ENCODE results near the gene NBAS. TPM values are rescaled to one million over a fixed set of nuclear protein-coding genes. Genes with fewer than 3 reads are reported as not detected.

The NBAS gene
- total RNA-seq, 1 donor from 2014 or later: 60.2 TPM

DNA sequence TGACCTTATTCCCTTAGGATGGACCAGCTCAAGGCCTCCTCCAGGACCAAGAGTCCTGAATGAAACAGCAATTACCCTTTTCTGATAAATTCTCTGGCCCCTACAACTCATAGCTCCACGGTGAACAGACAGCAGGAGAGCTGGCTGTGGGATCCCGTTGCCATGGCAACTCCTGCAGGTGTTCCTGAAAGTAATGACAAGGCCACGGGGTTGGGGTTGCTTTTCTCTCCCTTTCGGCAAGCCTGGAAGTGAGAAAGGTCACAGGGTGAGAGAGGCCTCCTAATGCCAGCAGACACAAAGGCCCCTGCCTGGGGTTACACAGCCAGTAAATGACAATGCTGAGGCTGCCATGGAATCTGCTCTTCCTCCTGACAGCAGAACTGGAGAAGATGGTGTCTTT, 403.0 kb downstream of the NBAS start:
- DNase-seq (ENCODE audit: missing footprints) (no peak), ATAC-seq (no peak)
- intact Hi-C loops (cut with DNase I): no loop called here

DNA sequence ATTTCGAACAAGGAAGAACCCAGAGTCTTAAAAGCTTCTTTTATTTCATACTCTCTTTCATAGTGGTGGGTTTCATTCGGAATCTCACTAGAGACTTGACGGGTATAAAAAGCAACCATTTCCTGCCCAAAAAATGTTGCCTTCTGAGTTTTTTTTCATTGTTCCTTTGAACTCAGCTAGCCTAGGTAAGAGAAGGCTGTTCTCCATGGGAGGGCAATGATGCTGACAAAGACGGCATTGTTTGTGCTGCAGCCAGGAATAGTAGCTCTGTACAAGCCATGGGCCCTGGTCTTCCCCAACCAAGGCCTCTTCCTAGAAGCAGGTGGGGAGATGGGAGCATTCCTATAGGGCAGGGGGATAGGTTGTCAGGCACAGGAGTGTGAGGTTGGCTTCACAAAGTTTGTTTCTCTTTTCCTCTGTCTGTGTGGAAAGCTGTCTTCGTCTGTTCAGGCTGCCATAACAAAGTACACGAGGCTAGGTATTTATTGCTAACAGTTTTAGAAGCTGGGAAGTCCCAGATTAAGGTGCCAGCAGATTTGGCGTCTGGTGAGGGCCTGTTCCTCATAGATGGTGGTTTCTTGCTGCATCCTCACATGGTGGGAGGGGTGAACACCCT, 405.1 kb downstream of the NBAS start:
- DNase-seq (ENCODE audit: missing footprints) (no peak), ATAC-seq (no peak)
- intact Hi-C loops (cut with DNase I): no loop called here

DNA sequence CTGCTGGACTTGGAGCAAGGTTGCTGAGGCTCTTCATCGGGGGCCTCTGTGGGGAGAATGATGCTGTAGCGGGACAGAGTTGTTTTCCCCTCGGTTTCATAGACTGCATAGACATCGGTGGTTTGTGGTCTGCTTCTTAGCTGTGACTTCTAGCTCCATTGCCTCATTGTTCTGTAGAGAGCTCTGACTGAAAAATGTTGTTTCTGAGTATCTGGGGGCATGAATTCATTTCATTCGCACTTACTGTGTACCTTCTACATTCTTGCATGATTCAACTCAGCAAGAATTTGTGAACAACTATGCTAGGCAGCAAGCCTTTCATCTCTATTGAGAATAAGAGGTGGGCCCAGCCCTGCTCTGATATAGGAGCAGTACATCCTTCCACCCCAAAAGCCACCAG, 406.8 kb downstream of the NBAS start:
- no peak for ATAC-seq
- intact Hi-C loops (cut with DNase I): no loop called here
- DNase-seq (ENCODE audit: missing footprints): no peak

DNA sequence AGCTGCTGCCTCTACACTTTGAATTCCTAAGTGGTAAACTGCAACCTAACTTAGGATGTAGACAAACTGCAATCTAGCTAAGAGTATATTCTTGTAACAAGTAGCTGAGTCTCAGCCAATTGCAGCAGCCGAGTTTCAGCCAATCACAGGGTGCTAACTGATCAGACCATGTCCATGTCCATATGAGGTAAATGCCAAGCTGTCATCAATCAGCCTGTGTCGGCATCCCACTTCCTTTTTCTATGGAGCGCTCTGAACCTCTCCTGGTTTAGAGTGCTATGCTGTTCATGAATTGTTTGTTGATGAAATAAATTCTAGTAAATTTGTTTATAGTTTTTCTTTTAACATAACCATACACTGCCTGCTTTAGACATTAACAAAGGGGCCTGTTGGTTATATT, 408.8 kb downstream of the NBAS start:
- no peak for ATAC-seq
- no peak for DNase-seq (ENCODE audit: missing footprints)
- intact Hi-C loops (cut with DNase I): no loop called here

DNA sequence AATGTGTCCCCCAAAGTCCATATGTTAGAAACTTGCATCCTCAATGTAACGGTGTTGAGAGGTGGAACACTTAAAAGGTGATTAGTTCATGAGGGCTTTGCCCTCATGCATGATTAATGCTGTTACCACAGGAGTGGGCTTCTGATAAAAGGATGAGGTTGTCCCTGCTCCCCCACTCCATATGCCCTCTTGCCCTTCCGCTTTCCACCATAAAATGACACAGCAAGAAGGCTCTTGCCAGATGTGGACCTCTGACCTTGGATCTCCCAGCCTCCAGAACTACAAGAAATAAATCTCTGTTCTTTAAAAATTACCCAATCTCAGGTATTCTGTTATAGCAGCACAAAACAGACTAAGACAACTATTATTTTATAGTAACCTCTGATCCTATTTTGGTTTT, 412.1 kb downstream of the NBAS start:
- DNase-seq (ENCODE audit: missing footprints) (no peak), ATAC-seq (no peak)
- intact Hi-C loops (cut with DNase I): no loop called here

DNA sequence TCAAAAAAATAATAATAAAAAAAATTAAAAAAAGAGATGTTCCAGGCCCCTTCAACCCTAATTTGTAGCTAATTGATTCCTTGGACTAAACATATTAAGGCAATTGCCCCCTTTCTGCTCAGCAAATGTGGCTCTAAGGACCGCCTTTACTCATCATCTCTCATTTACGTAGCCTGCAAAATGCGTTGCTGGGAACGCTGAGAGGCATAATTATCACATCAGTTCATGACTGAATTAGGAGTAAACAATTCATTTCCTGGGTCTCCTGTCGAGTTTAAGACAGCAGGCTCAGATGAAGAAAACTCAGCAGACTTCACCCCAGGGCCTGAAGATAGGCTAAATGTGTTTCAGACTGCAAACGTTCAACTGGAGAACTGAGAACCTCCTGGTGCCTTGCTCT, 413.5 kb downstream of the NBAS start:
- intact Hi-C loops (cut with DNase I): no loop called here

DNA sequence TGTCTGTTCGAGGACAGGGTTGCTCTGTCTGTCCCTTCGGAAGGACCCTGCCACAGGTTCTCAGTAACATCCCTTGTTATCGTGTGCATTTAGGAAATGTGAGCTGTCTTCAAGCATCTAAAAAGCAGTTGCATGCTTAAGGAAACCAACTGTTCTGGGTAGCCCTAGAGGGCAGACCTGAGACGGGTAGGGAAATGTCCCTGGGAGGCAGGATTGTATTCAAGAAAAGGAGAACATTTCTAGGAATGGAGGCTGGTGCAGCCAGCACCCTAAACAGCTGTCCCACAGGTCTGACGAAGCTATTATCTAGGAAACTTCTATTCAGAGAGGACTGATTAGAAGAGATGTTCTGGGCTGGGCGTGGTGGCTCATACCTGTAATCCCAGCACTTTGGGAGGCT, 414.2 kb downstream of the NBAS start:
- no peak for DNase-seq (ENCODE audit: missing footprints)
- intact Hi-C loops (cut with DNase I): no loop called here
- no peak for ATAC-seq

More for the DNA sequence above, 413.5 kb downstream of the NBAS start:
- ATAC-seq (no peak), DNase-seq (ENCODE audit: missing footprints) (no peak)

DNA sequence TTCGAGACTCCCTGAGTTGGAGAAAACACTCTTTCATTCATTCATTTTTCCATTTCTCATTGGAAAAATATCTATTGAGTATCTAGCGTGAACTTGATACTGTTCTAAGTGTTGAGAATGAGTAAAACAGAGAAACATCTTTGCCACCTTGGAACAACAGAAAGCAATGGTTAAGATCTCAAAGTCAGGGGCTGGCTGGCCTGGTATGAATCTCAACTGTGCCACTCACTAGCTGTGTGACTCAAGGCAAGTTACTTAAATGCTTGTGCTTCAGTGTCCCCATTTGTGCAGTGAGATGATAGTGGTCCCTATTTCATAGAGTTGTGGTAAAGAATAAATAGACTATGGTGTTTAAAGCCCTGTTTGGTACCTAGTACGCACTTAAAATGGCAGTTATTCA, 415.2 kb downstream of the NBAS start:
- intact Hi-C loops (cut with DNase I): no loop called here
- no peak for ATAC-seq
- DNase-seq (ENCODE audit: missing footprints): no peak

DNA sequence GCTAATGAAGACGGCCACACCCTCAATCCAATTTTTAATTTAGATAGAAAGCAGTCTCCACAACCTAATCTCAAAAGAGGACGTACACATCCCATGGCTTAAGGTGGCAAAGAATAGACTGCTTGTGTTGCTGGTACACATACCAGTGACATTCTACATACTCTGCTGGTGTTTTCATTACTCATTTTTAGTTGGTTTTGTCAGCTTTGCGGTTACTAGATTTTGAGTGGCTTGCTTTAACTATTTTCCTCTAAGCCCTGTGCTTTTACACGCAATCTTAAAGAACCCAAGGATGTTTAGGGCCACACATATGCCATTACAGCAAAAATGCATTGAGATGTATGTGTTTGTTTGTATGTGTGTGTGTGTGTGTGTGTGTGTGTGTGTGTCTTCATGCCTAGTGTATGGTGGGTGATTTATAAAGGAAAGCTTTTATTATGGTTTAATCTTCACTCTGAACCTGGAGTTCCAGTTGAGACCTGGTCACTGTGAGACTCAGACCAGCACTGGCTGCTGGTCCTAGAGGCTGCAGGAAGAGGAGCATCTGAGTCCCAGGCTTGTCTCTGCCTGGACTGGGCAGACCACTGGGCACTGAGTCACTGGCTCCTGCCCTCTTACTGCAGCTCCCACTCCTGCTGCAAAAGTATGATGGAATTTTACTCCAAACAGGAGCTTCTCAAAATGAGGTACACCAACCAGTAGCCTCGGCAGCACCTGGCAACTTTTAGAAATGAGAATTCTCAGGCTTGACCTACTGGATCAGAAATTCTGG, 415.9 kb downstream of the NBAS start:
- no peak for ATAC-seq
- no peak for DNase-seq (ENCODE audit: missing footprints)
- intact Hi-C loops (cut with DNase I): no loop called here

DNA sequence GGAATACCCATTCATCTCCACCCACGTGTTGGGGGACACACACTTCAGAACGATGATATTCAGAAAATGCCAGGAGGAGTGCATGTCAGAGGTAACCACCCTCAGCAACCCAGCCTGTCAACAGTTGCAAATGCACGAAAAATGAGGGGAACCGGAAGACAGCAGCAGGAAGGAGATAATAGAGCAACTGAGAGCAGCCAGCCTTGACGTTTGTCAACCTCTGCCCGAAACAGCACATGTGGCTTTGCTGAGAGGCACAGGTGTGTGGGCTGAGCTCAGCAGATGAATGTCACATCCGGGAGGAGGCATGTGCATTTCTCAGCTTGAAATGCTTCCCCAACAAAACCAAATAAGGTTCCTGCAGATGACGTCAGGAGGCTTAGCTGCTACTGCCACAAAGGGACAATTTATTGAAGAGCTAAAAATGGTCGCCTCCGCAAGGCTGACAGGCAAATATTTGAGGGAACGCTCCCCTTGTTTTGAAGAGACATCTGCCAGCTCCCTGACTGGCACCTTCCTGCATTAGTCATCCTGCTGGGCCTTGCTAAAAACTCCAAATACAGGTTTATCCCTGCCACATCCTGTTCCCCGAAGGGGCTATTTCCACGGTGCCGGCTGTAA, 419.0 kb downstream of the NBAS start:
- intact Hi-C loops (cut with DNase I): no loop called here
- no peak for DNase-seq (ENCODE audit: missing footprints)

DNA sequence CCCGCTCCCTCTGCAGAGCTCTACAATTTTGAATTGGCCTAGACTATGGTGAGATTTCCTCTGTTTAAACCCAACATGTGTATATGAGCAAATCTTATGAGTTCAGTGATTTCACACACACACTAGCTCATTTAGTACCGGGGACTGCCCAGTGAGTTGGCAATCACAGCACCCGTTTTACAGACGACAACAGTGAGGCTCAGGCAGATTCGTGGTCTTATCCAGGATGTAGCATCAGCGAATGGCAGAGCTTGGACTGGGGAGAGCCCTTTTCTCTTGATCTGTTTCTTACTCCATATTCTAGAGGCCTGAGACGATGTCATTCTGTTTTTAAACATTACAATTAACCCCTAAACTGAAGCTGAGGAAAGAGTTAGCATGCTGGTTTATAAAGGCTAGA, 419.9 kb downstream of the NBAS start:
- intact Hi-C loops (cut with DNase I): no loop called here
- DNase-seq (ENCODE audit: missing footprints) (no peak), ATAC-seq (no peak)

More for the DNA sequence above, 419.0 kb downstream of the NBAS start:
- ATAC-seq: no peak

DNA sequence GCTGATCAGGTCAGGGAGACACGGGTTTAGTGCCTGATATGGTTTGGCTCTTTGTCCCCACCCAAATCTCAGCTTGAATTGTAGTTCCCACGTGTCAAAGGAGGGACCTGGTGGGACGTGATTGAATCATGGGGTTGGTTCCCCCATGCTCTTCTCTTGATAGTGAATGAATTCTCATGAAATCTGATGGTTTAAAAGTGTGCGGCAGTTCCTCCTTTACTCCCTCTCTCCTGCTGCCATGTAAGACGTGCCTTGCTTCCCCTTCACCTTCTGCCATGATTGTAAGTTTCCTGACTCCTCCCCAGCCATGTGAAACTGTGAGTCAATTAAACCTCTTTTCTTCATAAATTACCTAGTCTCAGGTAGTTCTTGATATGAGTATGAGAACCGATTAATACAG, 424.5 kb downstream of the NBAS start:
- intact Hi-C loops (cut with DNase I): no loop called here
- DNase-seq (ENCODE audit: missing footprints) (no peak), ATAC-seq (no peak)

DNA sequence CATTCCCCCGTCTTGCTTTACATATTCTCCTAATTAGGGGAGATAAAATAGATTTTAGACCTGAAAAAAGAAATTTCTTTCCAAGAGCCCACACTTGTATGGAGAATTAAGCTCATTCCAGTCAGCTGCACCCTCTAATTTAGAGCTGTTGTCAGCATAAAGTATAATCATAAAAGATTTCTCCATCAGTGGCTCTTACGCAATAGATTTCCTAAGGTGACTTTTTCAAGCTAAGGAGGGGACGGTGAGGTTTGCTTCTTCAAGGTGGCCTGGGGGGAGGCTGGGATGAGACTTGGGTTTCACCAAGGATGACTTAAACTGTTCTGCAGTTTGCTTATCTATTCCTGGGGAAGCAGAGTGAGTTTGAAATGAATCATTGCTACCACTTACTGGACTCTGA, 426.2 kb downstream of the NBAS start:
- intact Hi-C loops (cut with DNase I): no loop called here
- DNase-seq (ENCODE audit: missing footprints): no peak
- ATAC-seq: no peak

DNA sequence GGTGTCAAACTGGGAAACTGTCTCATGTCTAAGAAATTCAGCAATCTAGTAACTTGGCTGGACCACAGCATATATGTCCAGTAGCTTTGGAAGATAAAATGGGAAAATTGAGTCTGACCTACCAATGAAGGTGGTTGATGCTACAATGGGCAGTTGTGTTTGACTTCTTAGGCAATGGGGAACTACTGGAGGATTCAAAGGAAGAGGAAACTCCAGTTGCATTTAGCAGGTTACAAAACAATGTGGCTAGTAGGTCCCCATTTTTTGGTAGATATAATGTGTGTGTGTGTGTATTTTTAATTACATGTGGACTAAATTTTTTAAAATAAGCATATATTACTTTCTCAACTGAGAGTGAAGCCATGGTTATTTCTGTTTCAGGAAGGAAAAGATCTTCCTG, 427.7 kb downstream of the NBAS start:
- no peak for ATAC-seq
- no peak for DNase-seq (ENCODE audit: missing footprints)
- intact Hi-C loops (cut with DNase I): no loop called here

DNA sequence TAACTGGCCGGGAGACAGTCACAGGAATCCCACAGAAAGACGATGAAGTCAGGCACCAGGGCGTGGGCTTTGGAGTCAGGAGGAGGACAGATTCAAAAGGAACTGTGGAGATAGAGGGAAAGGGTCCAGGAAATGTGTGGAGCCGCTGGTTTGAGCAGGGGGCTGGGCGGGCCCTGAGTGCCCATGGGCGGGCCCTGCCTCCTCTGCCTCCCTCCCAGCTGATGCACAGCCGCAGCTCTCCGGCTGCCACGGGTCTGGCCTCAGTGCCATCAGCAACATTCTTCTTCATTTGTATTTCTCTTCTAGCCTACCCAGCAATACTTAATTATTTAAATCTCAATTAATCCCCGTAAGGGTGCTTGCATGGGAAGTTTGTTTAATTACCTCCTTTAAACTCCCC, 432.3 kb downstream of the NBAS start:
- ATAC-seq (no peak), DNase-seq (ENCODE audit: missing footprints) (no peak)
- intact Hi-C loops (cut with DNase I): no loop called here

DNA sequence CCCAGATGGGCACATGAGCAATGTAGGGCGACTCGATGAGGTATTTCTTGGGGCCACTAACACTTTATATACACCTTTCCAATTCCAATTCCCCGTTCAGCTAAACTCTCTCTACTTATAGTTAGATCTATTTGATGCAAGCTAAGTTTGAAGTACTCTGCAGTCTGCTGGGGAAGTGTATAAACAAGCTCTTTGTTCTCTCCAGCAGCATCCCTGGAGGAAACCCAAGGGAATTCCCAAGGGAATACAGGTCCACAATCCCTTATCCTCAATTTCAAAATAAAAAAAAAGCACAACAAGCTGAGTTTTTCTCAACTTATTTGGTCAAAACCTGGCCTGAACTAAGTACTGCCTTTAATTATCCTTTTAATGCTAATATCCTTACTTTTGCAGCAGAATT, 433.3 kb downstream of the NBAS start:
- ATAC-seq: no peak
- intact Hi-C loops (cut with DNase I): no loop called here
- no peak for DNase-seq (ENCODE audit: missing footprints)

DNA sequence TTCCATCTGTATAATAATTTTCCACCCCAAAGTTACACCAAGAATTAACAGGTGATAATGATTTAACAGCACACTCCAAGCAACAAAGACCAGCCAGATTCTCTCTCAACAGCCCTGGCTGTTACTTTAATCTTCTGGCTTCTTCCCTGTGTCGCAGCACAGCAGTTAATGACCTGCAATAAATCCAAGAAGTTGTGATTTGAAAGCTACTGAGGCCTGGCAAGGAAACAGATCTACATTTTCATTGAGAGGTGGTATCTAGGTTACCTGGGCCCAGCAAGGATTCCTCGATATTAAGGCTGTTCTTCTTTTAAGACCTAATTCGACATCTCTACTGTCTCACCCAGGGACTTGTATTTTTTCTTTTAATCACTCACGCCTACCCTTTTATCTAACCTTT, 433.8 kb downstream of the NBAS start:
- ATAC-seq: no peak
- intact Hi-C loops (cut with DNase I): no loop called here

DNA sequence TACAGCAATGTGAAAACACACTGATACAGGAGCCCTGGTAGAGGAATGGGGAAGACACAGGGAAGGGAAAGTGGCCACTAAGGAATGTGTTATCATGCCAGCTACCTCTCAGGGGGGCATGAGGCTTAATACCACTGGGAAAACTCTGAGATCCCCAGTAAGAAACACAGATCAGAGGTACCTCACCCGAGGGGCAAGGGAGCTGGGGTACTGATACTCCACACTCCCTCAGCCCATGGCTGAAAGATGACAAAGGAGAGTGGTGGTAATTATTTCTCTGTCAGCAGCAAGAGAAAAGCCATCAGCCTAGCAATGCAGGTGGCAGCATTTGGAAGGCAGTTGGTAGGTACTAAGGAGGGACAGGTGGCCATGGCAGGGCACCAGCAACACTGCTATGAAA, 434.8 kb downstream of the NBAS start:
- no peak for ATAC-seq
- intact Hi-C loops (cut with DNase I): no loop called here
- DNase-seq (ENCODE audit: missing footprints): no peak

More for the DNA sequence above, 433.8 kb downstream of the NBAS start:
- no peak for DNase-seq (ENCODE audit: missing footprints)

DNA sequence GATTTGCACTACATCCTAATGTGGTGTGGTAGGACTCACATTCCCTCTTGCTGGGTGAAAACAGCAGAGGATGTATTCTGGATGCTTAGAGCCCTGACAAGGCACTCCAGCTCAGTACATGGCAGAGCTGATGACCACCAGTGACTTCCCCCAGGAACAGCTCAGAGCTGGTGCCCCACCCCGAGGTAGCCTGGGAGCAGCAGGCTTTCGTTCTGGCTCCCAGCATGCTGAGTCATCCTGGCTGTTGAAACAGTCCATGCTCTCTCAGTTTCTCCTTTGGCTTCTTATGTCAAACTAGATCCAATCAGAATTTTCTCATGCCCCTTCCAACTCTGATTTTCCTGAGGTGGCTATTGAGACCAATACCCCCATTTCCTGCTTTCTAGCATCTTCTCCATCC, 438.2 kb downstream of the NBAS start:
- no peak for DNase-seq (ENCODE audit: missing footprints)
- ATAC-seq: no peak
- intact Hi-C loops (cut with DNase I): no loop called here

DNA sequence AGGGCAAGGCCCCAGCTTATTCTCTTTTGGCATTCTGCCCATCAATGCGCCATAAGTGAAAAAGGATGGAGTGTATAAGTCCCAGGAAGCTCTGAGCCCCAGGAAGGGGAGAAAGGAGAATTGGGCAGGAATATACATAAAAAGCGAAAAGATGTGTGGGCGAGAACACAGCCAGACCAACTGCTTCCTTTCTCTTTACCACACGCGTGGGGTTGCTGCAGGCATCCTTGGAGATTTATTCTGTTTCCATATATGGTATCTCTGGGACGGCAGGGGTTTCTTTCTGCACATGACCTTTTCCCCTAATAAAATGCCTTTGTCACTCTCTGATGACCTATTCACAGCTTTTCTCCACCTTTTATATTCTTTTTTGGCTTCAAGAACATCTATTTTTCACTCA, 440.5 kb downstream of the NBAS start:
- ATAC-seq: no peak
- DNase-seq (ENCODE audit: missing footprints): no peak
- intact Hi-C loops (cut with DNase I): no loop called here

All from Right ventricle myocardium inferior (tissue), 1 donor.